Ascending aorta (tissue), 2 donors: ENCODE results near the gene CLEC20A. TPM values are rescaled to one million over a fixed set of nuclear protein-coding genes. Genes with fewer than 3 reads are reported as not detected.

Experiments
- DNase-seq, 2 donors: peaks; one replicate each; pipeline ENCODE4 v3.0.0-alpha.2; 2019; ENCODE audit warnings: low spot score in 2 of 2
- H3K27ac ChIP-seq, 2 donors: fragments of 200-600 bp; sonication (generic); one replicate each; pipeline ENCODE4 v1.5.1; 2016 to 2017; ENCODE audit warnings: mild to moderate bottlenecking in 1 of 2
- H3K27me3 ChIP-seq: fragments of 200-600 bp; sonication (generic); one replicate; pipeline ENCODE4 v1.5.1; 2017
- H3K36me3 ChIP-seq, 2 donors: fragments of 200-600 bp; sonication (generic); one replicate each; pipeline ENCODE4 v1.5.1; 2016
- H3K4me1 ChIP-seq, 2 donors: fragments of 200-600 bp; sonication (generic); one replicate each; pipeline ENCODE4 v1.5.1; 2016 to 2017; ENCODE audit warnings: mild to moderate bottlenecking in 1 of 2
- H3K4me3 ChIP-seq, 2 donors: fragments of 200-600 bp; sonication (generic); one replicate each; pipeline ENCODE4 v1.5.1; 2016 to 2017; ENCODE audit warnings: mild to moderate bottlenecking in 1 of 2
- H3K9me3 ChIP-seq, 2 donors: fragments of 200-600 bp; sonication (generic); one replicate each; pipeline ENCODE4 v1.5.1; 2016
- CTCF ChIP-seq, 3 experiments: fragments of 200-600 bp in 2 of 3; fragments of 450-650 bp in 1 of 3; sonication (generic) in 2 of 3; IDR thresholded peaks; one replicate each; pipeline ENCODE4 v1.5.1; 2016 to 2019; ENCODE audit warnings: antibody characterized with exemption in 3 of 3, mild to moderate bottlenecking in 1 of 3, moderate library complexity in 1 of 3
- intact Hi-C: fragments of 100-400 bp; cut with DNase I; formaldehyde crosslinking; loops from one replicate; pipeline ENCODE4 v1.15.1; 2023
- total RNA-seq: library from RNA; depleted of rRNA; stranded (reverse); fragments of >200 nt; gene quantifications from one replicate; pipeline ENCODE4 v1.1.0, GENCODE V29; 2016

CLEC20A gene
- total RNA-seq, 1 donor from 2014 or later = not detected

GRCh38 chr1:178497903-178498478 is 1.2 kb upstream of the CLEC20A start:
- intact Hi-C loops = no loop called here

GRCh38 chr1:178495741-178496409 is 889 bp downstream of the CLEC20A start:
- DNase-seq = no peak
- intact Hi-C loops = no loop called here
- no peak overlapping the region for H3K4me3 ChIP-seq
- no peaks in the 10 kb centered on the region for H3K4me1 ChIP-seq
- H3K9me3 ChIP-seq = no peaks in the 10 kb centered on the region
- no peaks in the 10 kb centered on the region for H3K36me3 ChIP-seq
- H3K27me3 ChIP-seq = no peaks in the 10 kb centered on the region
- TF ChIP-seq CTCF (IDR thresholded peaks at IDR 0.05) = no peak
- H3K27ac ChIP-seq = no peak overlapping the region

More at GRCh38 chr1:178497903-178498478, 1.2 kb upstream of the CLEC20A start:
- Histone ChIP-seq H3K4me1 (no peaks in the 10 kb centered on the region), H3K27me3 (no peaks in the 10 kb centered on the region), H3K9me3 (no peaks in the 10 kb centered on the region), H3K36me3 (no peaks in the 10 kb centered on the region), H3K27ac (no peak overlapping the region), H3K4me3 (no peak overlapping the region)
- no peak for TF ChIP-seq CTCF (IDR thresholded peaks at IDR 0.05)
- DNase-seq = no peak

GRCh38 chr1:178495158-178495557 is 1.6 kb downstream of the CLEC20A start:
- Histone ChIP-seq H3K4me1 (no peaks in the 10 kb centered on the region), H3K9me3 (no peaks in the 10 kb centered on the region), H3K27ac (no peak overlapping the region), H3K27me3 (no peaks in the 10 kb centered on the region), H3K4me3 (no peak overlapping the region), H3K36me3 (no peaks in the 10 kb centered on the region)
- no peak for DNase-seq
- intact Hi-C loops = no loop called here
- no peak for TF ChIP-seq CTCF (IDR thresholded peaks at IDR 0.05)

GRCh38 chr1:178494569-178494971 is 2.2 kb downstream of the CLEC20A start:
- DNase-seq = no peak
- intact Hi-C loops = no loop called here

GRCh38 chr1:178493301-178493741 is 3.4 kb downstream of the CLEC20A start:
- Histone ChIP-seq H3K27me3 (no peaks in the 10 kb centered on the region), H3K9me3 (no peaks in the 10 kb centered on the region), H3K4me3 (no peak overlapping the region), H3K36me3 (no peaks in the 10 kb centered on the region), H3K27ac (no peak overlapping the region), H3K4me1 (no peaks in the 10 kb centered on the region)
- TF ChIP-seq CTCF (IDR thresholded peaks at IDR 0.05) = no peak
- intact Hi-C loops = no loop called here
- DNase-seq = no peak

More at GRCh38 chr1:178494569-178494971, 2.2 kb downstream of the CLEC20A start:
- Histone ChIP-seq H3K27ac (no peak overlapping the region), H3K9me3 (no peaks in the 10 kb centered on the region), H3K4me1 (no peaks in the 10 kb centered on the region), H3K36me3 (no peaks in the 10 kb centered on the region), H3K4me3 (no peak overlapping the region), H3K27me3 (no peaks in the 10 kb centered on the region)
- no peak for TF ChIP-seq CTCF (IDR thresholded peaks at IDR 0.05)
